22Rv1 (cell line): ENCODE results near the gene CFAP99.

Experiments used
- H3K27ac ChIP-seq: fragments of 450-650 bp; 2 replicates; pipeline ENCODE4 v1.5.1; 2017
- CTCF ChIP-seq: fragments of 450-650 bp; IDR thresholded peaks from 2 replicates; pipeline ENCODE4 v1.5.1; 2017; ENCODE audit warnings: mild to moderate bottlenecking
- ZFX ChIP-seq: fragments of 450-650 bp; IDR thresholded peaks from 2 replicates; pipeline ENCODE4 v1.6.1; 2017; ENCODE audit warnings: antibody characterized with exemption, borderline replicate concordance

The CFAP99 gene

GRCh38 chr4:2484993-2485392, 66.2 kb downstream of the CFAP99 start:
- no peak for TF ChIP-seq CTCF
- TF ChIP-seq ZFX, result no peak
- H3K27ac ChIP-seq, result no peak overlapping the region

DNA sequence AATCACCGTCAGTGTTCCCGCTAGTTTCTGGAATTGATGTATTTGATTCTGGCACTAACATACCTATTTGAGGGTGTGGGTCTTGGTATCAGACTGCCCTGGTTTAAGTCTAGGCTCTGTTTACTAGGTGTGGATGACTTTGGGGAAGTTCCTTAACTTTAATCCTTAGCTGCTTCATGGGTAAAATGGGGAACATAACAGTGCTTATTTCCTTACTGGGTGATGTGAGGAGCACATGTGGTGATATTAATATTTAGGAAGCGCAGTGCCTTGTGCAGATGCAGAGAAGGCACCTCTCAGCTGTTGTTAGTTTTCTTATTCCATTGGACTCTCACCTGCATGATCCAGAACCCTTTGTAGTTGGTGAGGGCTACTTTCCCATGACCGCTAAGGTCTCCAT, 67.2 kb downstream of the CFAP99 start:
- no peak for TF ChIP-seq ZFX
- no peak for TF ChIP-seq CTCF
- no peak overlapping the region for H3K27ac ChIP-seq

GRCh38 chr4:2486981-2487380, 68.2 kb downstream of the CFAP99 start:
- no peak overlapping the region for H3K27ac ChIP-seq
- TF ChIP-seq CTCF (no peak), ZFX (no peak)

GRCh38 chr4:2487632-2488031, 68.9 kb downstream of the CFAP99 start:
- TF ChIP-seq ZFX, result no peak
- TF ChIP-seq CTCF, result no peak
- H3K27ac ChIP-seq, result no peak overlapping the region

GRCh38 chr4:2489081-2489805, 70.5 kb downstream of the CFAP99 start:
- TF ChIP-seq ZFX (no peak), CTCF (no peak)
- no peak overlapping the region for H3K27ac ChIP-seq

DNA sequence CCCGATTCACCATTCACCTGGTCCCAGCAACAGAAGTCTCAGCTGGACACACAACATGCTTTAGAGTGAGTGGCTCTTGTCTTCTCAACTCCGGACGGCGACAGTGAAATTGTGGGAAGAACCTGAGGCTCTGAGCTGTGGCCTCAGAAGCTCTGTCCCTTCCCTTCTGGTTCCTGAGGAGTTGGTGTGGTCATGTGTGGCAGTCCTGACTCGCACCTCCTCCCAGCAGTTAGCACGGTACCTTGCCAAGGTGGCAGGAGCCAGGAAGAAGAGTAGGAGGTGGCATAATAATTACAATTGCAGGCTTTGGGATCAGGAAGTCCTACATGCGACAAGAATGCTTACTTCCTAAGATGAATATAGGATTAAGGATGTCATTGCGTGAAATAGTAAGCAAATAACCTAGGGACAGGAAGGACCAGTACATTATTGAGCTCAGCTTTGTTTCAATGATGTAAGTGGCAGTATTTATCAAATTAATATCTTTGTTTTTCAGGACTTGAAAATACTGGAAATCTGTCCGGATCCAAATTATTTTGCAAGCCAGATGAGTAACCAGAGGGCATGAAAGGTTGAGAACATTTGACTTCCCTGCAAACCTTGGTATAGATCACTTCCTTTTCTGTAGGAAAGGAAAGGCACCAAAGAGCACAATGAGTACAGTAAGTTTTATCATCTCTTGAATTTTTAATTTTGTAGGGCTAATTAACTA, 71.2 kb downstream of the CFAP99 start:
- H3K27ac ChIP-seq, result peak overlapping the region; percentile 6; the same call in 1 of the 2 replicates
- TF ChIP-seq CTCF (no peak), ZFX (no peak)

DNA sequence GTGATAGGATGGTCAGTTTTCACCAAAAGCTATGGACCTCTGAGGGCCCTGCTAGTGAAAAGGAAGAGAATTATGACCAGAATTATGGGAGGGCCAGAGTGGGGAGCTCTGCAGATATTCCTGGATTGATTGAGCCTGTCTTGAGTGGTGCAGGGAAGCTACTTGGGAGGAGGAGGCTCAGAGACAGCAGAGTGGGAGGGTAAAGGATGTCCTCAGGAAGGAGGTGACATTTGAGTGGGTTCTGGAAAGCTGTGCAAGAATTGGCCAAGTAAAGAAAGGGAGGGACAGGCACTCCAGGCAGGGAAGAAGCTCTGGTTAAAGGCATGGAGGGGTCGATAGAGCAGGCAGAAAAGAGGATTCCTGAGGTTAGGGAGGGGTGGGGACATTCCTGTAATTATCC, 74.2 kb downstream of the CFAP99 start:
- no peak overlapping the region for H3K27ac ChIP-seq
- TF ChIP-seq ZFX (no peak), CTCF (no peak)
